Omental fat pad (tissue), 4 donors: Measurements from ENCODE around the gene ACVR1. TPM values are rescaled to one million over a fixed set of nuclear protein-coding genes. Genes with fewer than 3 reads are reported as not detected.

Source experiments
- ATAC-seq: fragments of 150-250 bp; one replicate; pipeline ENCODE4 v1.9.1; 2016; ENCODE audit warnings: mild to moderate bottlenecking, moderate library complexity; ENCODE audit not compliant: low FRiP score
- DNase-seq: peaks from one replicate; pipeline ENCODE4 v3.0.0-alpha.2; 2019; ENCODE audit warnings: low spot score
- CTCF ChIP-seq, 3 donors: fragments of 450-650 bp; IDR thresholded peaks; one replicate each; pipeline ENCODE4 v1.5.1; 2016 to 2017; ENCODE audit warnings: antibody characterized with exemption in 3 of 3, mild to moderate bottlenecking in 3 of 3, moderate library complexity in 2 of 3
- total RNA-seq, 4 donors: library from RNA; depleted of rRNA; stranded (reverse); fragments of >200 nt; gene quantifications; one replicate each; pipeline ENCODE4 v1.1.0, GENCODE V29; 2016

ACVR1 gene
- total RNA-seq, 4 donors from 2014 or later, result 22.7 to 37.7 (median 28.2) TPM

GRCh38 chr2:157845081-157845480, 31.0 kb downstream of the ACVR1 start:
- DNase-seq (no peak), ATAC-seq (no peak)
- TF ChIP-seq CTCF (IDR thresholded peaks at IDR 0.05), result no peak

GRCh38 chr2:157843935-157844334, 32.2 kb downstream of the ACVR1 start:
- ATAC-seq (no peak), DNase-seq (no peak)
- no peak for TF ChIP-seq CTCF (IDR thresholded peaks at IDR 0.05)

DNA sequence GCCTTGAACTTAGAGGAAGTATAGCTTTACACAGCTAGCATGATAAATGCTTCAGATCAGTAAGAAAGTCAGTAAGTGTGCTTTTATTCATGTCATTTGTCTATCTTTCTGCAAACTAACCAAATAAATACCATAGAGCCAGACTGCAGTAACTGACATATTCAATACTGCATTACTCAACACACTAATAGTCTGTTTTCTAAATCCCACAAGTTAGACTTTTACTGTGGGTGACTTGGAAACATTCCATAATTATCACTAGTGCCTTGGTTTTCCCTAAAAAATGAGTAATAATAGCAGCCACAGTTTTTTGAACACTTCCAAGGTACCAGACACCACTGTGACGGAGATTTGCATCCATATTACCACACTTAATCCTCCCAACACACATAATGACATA, 33.0 kb downstream of the ACVR1 start:
- DNase-seq (no peak), ATAC-seq (no peak)
- no peak for TF ChIP-seq CTCF (IDR thresholded peaks at IDR 0.05)

DNA sequence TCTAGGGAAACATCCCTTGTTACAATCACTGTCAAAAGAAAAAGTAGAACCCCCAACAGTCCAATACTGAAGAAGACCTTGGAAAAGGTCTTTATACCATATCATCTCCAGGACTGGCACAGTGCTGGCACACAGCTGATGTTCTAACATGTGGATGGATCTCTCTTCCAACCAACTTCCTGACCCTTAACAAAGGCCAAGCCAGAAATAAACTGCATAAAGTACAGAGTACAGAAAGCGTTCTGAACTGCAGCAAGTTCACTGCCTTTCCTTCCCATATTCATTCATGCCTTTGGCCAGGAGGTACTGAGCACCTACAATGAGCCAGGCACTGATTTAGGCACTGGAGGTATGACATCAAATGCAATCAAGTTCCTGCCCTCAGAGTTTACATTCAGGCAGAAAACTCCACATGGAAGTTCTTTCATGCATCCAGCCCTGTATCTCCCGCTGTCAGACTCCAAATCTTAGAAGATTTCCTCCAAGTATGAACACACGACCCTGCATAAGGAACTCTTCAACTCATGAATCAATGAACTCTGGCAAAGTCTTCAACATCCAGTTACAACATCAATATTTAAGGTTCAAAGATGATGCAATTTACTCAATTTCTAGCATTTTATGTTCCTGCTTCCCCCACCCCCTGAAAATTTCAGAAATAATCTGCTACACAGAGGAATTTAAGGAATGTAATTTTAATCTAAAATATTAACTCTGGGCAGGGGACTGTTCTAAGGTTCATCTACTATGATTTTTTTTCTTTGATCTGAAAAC, 33.8 kb downstream of the ACVR1 start:
- ATAC-seq, result no peak
- DNase-seq, result no peak
- no peak for TF ChIP-seq CTCF (IDR thresholded peaks at IDR 0.05)

- no peak for TF ChIP-seq CTCF (IDR thresholded peaks at IDR 0.05)
- DNase-seq, result no peak
- ATAC-seq, result no peak
These were observed 34.6 kb downstream of the ACVR1 start for GRCh38 chr2:157841485-157841884.

DNA sequence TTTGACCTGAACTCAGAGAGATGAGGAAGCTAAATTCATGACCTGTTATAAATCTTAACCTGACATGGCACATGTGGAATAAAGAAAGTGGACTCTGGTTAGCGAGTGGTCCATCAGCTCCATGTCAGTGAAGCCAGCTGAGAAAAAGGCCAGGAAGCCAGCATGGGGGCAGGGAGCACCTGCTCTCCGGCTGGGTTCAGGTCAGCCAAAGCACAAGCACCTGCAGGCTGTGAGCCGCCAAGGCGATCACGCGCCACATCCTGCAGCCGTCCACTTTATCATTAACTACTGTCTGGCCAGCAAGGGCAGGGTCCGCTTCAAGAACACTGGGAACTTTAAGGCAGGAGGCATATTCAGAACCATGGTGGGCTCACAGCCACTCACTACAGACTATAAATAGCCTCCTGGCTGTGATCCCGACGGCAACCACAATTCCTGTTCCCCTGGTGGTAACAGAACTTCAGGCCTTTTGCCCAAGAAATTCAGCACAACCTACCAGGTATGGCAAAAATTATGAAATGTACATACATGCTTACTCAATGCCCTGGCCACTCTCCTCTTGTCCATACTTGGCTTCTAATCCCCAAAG, 35.5 kb downstream of the ACVR1 start:
- ATAC-seq, result no peak
- no peak for TF ChIP-seq CTCF (IDR thresholded peaks at IDR 0.05)
- DNase-seq, result no peak

DNA sequence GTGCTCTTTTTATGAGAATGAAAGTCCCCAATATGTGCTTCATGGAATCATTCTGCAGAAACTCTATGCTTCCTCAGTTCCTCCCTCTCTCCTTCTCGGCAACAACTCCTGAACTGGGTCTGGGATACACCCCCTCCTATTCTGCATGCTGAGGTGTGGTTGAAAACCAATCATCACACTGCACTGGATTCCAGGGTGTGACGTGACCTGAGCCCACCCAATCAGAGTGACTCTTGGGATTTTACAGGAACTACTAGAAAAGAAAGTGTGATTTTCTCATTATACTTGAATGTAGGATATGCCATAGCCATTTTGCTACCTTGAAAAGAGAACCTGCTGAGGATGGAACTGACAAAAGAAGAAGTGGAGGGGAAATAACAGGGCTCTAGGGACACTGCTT, 36.3 kb downstream of the ACVR1 start:
- TF ChIP-seq CTCF (IDR thresholded peaks at IDR 0.05), result no peak
- no peak for DNase-seq
- no peak for ATAC-seq
